CD4-positive, alpha-beta T cell treated with Interleukin-12 subunit alpha and Interleukin-12 subunit beta, for 1 hour (primary cell): Measurements from ENCODE around the gene CXXC5.
"Not testable (repeated sequence)": the region's sequence is repeated elsewhere in the genome, so short reads cannot be mapped to it uniquely, and the experiment has no call there.

Experiments used
- DNase-seq: peaks from one replicate; pipeline ENCODE4 v3.0.0-alpha.2; 2020

CXXC5 gene

GRCh38 chr5:139713898-139714297 lies 65.7 kb downstream of the CXXC5 start:
- not testable (repeated sequence) for DNase-seq

- DNase-seq, result no peak
Measured at GRCh38 chr5:139717221-139717620, 69.1 kb downstream of the CXXC5 start.

GRCh38 chr5:139718403-139718802 lies 70.3 kb downstream of the CXXC5 start:
- not testable (repeated sequence) for DNase-seq

GRCh38 chr5:139719970-139720369 lies 71.8 kb downstream of the CXXC5 start:
- not testable (repeated sequence) for DNase-seq

- no peak for DNase-seq
Measured at GRCh38 chr5:139723986-139724587, 75.9 kb downstream of the CXXC5 start.

GRCh38 chr5:139725073-139725830 lies 77.1 kb downstream of the CXXC5 start:
- DNase-seq, result no peak

- DNase-seq, result no peak
Measured at GRCh38 chr5:139726248-139726647, 78.1 kb downstream of the CXXC5 start.

- DNase-seq, result not testable (repeated sequence)
Measured at GRCh38 chr5:139727615-139728014, 79.5 kb downstream of the CXXC5 start.

GRCh38 chr5:139731281-139731680 lies 83.1 kb downstream of the CXXC5 start:
- DNase-seq, result no peak

- no peak for DNase-seq
Measured at GRCh38 chr5:139732019-139732418, 83.9 kb downstream of the CXXC5 start.

- DNase-seq, result no peak
Measured at GRCh38 chr5:139733010-139733688, 85.0 kb downstream of the CXXC5 start.
